Fibroblast of lung (primary cell): ENCODE measurements around the gene ATXN1. TPM values are rescaled to one million over a fixed set of nuclear protein-coding genes. Genes with fewer than 3 reads are reported as not detected.

Experiments
- DNase-seq, 2 donors: peaks; one replicate each; pipeline versions ENCODE4 v3.0.0 to v3.0.0-alpha.2; 2010; ENCODE audit warnings: low read depth in 2 of 2
- H2AFZ ChIP-seq: 2 replicates; pipeline ENCODE4 v1.5.1; 2012; ENCODE audit warnings: low read length, control low read depth, inconsistent platforms
- H3K27ac ChIP-seq: 2 replicates; pipeline ENCODE4 v1.5.1; 2011; ENCODE audit warnings: low read length, control low read depth; ENCODE audit not compliant: insufficient read depth
- H3K27me3 ChIP-seq: 2 replicates; pipeline ENCODE4 v1.5.1; 2011; ENCODE audit warnings: mild to moderate bottlenecking, low read length; ENCODE audit not compliant: control insufficient read depth, insufficient read depth
- H3K36me3 ChIP-seq: 2 replicates; pipeline ENCODE4 v1.5.1; 2011; ENCODE audit warnings: low read length; ENCODE audit not compliant: control insufficient read depth, insufficient read depth
- H3K4me1 ChIP-seq: 2 replicates; pipeline ENCODE4 v1.5.1; 2011; ENCODE audit warnings: low read length; ENCODE audit not compliant: control insufficient read depth, insufficient read depth; ENCODE audit errors: extremely low read depth
- H3K4me2 ChIP-seq: 2 replicates; pipeline ENCODE4 v1.5.1; 2011; ENCODE audit warnings: low read length, control low read depth; ENCODE audit not compliant: insufficient read depth; ENCODE audit errors: extremely low read depth
- H3K4me3 ChIP-seq, 4 experiments: fragments of 200-600 bp in 1 of 4; sonication (generic) in 1 of 4; replicated peaks in 1 of 4; 2 replicates each; pipeline ENCODE4 v1.5.1; 2011 to 2016; ENCODE audit warnings: low read length in 4 of 4, low read depth in 3 of 4, mild to moderate bottlenecking in 3 of 4, control low read depth in 2 of 4, inconsistent platforms in 1 of 4, mixed read lengths in 1 of 4; ENCODE audit not compliant: insufficient read depth in 1 of 4; ENCODE audit errors: control extremely low read depth in 1 of 4
- H3K79me2 ChIP-seq: 2 replicates; pipeline ENCODE4 v1.5.1; 2012; ENCODE audit warnings: mild to moderate bottlenecking, low read length, inconsistent platforms; ENCODE audit not compliant: control insufficient read depth, insufficient read depth
- H3K9ac ChIP-seq: 2 replicates; pipeline ENCODE4 v1.5.1; 2011; ENCODE audit warnings: mild to moderate bottlenecking, low read length, control low read depth; ENCODE audit not compliant: insufficient read depth
- H3K9me3 ChIP-seq: 2 replicates; pipeline ENCODE4 v1.5.1; 2012; ENCODE audit warnings: low read depth, low read length; ENCODE audit not compliant: control insufficient read depth, insufficient read depth
- H4K20me1 ChIP-seq: 2 replicates; pipeline ENCODE4 v1.5.1; 2011; ENCODE audit warnings: low read length; ENCODE audit not compliant: control insufficient read depth, insufficient read depth; ENCODE audit errors: extremely low read depth
- EZH2 ChIP-seq: IDR thresholded peaks from 2 replicates; pipeline ENCODE4 v1.5.1; 2012; ENCODE audit warnings: low read length, control low read depth, mild to moderate bottlenecking; ENCODE audit errors: missing control alignments
- polyA plus RNA-seq, 2 donors: library from polyadenylated mRNA; depleted of rRNA in 1 of 2; stranded (reverse) in 1 of 2; unstranded in 1 of 2; fragments of >200 nt; gene quantifications; 2 replicates each; pipeline ENCODE4 v1.2.1, GENCODE V29; 2011 to 2012; ENCODE audit warnings: missing spikeins in 1 of 2
- total RNA-seq: library from RNA; depleted of rRNA; stranded (reverse); fragments of >200 nt; gene quantifications from 2 replicates; pipeline ENCODE4 v1.2.1, GENCODE V29; 2014
- TF ChIP-seq, protein P1 (sequence below), 2 donors: IDR thresholded peaks in 1 of 2; conservative IDR thresholded peaks in 1 of 2; 1 replicate in 1 of 2; 2 replicates in 1 of 2; pipeline ENCODE4 v1.5.1; 2011 to 2012; ENCODE audit warnings: low read length in 2 of 2, control low read depth in 1 of 2, inconsistent platforms in 1 of 2, low read depth in 1 of 2, mild to moderate bottlenecking in 1 of 2

The ATXN1 gene
- total and polyA plus RNA-seq, 2 donors (not counting 1 experiment from before 2014, with no cell fraction given): 15.8 to 40.5 TPM

GRCh38 chr6:16667509-16667908 lies 93.8 kb downstream of the ATXN1 start:
- H3K36me3 ChIP-seq: no peaks in the 10 kb centered on the region
- H3K9ac ChIP-seq: no peak overlapping the region
- H3K4me2 ChIP-seq: no peak overlapping the region
- no peak overlapping the region for H3K27ac ChIP-seq
- DNase-seq: no peak
- TF ChIP-seq EZH2: no peak
- TF ChIP-seq, protein P1, sequence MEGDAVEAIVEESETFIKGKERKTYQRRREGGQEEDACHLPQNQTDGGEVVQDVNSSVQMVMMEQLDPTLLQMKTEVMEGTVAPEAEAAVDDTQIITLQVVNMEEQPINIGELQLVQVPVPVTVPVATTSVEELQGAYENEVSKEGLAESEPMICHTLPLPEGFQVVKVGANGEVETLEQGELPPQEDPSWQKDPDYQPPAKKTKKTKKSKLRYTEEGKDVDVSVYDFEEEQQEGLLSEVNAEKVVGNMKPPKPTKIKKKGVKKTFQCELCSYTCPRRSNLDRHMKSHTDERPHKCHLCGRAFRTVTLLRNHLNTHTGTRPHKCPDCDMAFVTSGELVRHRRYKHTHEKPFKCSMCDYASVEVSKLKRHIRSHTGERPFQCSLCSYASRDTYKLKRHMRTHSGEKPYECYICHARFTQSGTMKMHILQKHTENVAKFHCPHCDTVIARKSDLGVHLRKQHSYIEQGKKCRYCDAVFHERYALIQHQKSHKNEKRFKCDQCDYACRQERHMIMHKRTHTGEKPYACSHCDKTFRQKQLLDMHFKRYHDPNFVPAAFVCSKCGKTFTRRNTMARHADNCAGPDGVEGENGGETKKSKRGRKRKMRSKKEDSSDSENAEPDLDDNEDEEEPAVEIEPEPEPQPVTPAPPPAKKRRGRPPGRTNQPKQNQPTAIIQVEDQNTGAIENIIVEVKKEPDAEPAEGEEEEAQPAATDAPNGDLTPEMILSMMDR (conservative IDR thresholded peaks at IDR 0.05 in 1 of 2, IDR thresholded peaks at IDR 0.05 in 1 of 2; ENCODE audit: low read depth in 1 of 2, low read length in 2 of 2): no peak
- H3K9me3 ChIP-seq: no peaks in the 10 kb centered on the region
- H3K79me2 ChIP-seq: no peaks in the 10 kb centered on the region
- H2AFZ ChIP-seq: no peak overlapping the region
- H3K4me1 ChIP-seq: peaks cover 13% of the 10 kb centered on the region
- no peak overlapping the region for H3K4me3 ChIP-seq
- H3K27me3 ChIP-seq: no peaks in the 10 kb centered on the region
- H4K20me1 ChIP-seq: no peaks in the 10 kb centered on the region

- no peaks in the 10 kb centered on the region for H4K20me1 ChIP-seq
- H3K9me3 ChIP-seq: no peaks in the 10 kb centered on the region
- no peak for TF ChIP-seq EZH2
- TF ChIP-seq, protein P1 (conservative IDR thresholded peaks at IDR 0.05 in 1 of 2, IDR thresholded peaks at IDR 0.05 in 1 of 2; ENCODE audit: low read depth in 1 of 2, low read length in 2 of 2): no peak
- no peaks in the 10 kb centered on the region for H3K36me3 ChIP-seq
- DNase-seq: no peak
- H3K27me3 ChIP-seq: no peaks in the 10 kb centered on the region
- H3K27ac ChIP-seq: no peak overlapping the region
- H3K4me2 ChIP-seq: no peak overlapping the region
- H3K79me2 ChIP-seq: no peaks in the 10 kb centered on the region
- H3K4me1 ChIP-seq: peaks cover 11% of the 10 kb centered on the region
- no peak overlapping the region for H3K4me3 ChIP-seq
- H2AFZ ChIP-seq: no peak overlapping the region
- no peak overlapping the region for H3K9ac ChIP-seq
Measured at GRCh38 chr6:16665992-16666391, 95.3 kb downstream of the ATXN1 start.

DNA sequence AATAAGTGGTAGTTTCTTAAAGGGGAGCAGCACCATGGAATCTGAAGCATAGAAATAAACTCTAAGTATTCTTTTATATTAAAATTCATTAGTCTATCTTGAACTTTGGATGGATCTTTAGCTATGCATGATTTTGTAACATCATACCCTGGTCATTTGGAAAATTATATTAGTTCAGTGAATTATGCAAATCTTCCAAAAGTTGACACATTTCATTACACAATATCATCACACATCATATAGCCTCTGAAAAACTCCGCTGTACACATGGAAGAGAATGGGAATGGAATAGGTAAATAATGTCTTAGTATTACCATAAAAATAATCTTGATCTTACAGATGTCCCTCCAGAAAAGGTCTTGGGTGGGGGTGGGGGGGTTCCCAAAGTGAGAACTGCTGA lies 96.1 kb downstream of the ATXN1 start:
- Histone ChIP-seq H3K9ac (no peak overlapping the region), H3K4me3 (no peak overlapping the region), H3K27me3 (no peaks in the 10 kb centered on the region), H3K4me2 (no peak overlapping the region), H4K20me1 (no peaks in the 10 kb centered on the region), H2AFZ (no peak overlapping the region), H3K9me3 (no peaks in the 10 kb centered on the region), H3K27ac (no peak overlapping the region), H3K4me1 (peaks cover 6% of the 10 kb centered on the region), H3K79me2 (no peaks in the 10 kb centered on the region), H3K36me3 (no peaks in the 10 kb centered on the region)
- TF ChIP-seq, protein P1 (conservative IDR thresholded peaks at IDR 0.05 in 1 of 2, IDR thresholded peaks at IDR 0.05 in 1 of 2; ENCODE audit: low read depth in 1 of 2, low read length in 2 of 2): no peak
- no peak for TF ChIP-seq EZH2
- no peak for DNase-seq
